Measurements from ENCODE around the gene DNAJC22.
"Not testable (repeated sequence)": the region's sequence is repeated elsewhere in the genome, so short reads cannot be mapped to it uniquely, and the experiment has no call there.

Gene DNAJC22

DNA sequence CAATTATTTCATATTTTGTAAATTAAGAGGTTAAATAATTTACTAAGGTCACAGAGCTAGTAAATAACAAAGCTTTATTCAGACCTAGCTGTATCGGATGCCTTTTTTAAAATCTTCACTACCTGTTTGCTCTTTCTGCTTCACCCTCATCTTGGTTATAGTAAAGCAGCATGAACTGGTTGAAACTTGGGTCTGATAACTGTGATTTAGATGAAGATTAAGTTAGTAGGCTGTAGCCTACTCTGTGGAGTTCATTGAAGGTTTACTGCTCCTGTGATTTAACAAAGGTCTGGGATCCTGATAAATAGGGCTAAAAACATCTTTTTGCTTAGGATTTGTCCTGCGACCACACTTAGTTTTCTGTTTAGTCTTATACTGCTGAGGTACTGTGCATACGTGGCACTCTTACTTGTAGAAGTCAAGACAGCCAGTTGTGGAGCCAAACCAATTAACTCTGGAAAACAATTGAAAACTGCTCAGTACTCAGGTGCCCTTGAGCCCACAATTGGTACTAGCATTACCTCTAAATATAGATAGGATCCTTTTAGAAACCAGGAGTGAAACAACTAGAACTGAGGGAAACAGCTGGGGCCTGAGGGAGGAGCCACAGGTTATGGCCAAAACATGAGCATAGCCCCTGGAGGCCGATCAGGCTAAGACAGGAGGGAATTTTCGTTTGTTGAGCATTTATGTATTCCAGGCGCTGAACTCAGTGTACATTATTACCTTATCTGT, 22.9 kb downstream of the DNAJC22 start:
- DNase-seq, result no peak

- no peak for DNase-seq
These were observed 23.9 kb downstream of the DNAJC22 start for GRCh38 chr12:49370539-49370938.

GRCh38 chr12:49375406-49375805, 28.7 kb downstream of the DNAJC22 start:
- no peak for DNase-seq

- DNase-seq, result no peak
These were observed 30.7 kb downstream of the DNAJC22 start for GRCh38 chr12:49377386-49377785.

DNA sequence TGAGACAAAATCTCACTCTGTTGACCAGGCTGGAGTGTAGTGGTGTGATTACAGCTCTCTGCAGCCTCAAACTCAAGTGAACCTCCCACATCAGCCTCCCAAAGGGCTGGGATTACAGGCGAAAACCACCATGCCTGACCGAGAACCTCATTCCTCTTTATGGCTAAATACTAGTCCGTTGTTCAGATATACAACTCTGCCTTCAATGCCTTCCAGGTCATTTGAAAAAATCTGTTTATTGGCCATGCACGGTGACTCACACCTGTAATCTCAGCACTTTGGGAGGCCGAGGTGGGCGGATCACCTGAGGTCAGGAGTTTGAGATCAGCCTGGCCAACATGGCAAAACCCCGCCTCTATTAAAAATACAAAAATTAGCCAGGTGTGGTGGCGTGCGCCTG, 33.5 kb downstream of the DNAJC22 start:
- not testable (repeated sequence) for DNase-seq

- DNase-seq, result peak in 3 of 51 donors; percentile 2 to 10 (median 9)
These were observed 42.1 kb downstream of the DNAJC22 start for GRCh38 chr12:49388682-49389386.

DNA sequence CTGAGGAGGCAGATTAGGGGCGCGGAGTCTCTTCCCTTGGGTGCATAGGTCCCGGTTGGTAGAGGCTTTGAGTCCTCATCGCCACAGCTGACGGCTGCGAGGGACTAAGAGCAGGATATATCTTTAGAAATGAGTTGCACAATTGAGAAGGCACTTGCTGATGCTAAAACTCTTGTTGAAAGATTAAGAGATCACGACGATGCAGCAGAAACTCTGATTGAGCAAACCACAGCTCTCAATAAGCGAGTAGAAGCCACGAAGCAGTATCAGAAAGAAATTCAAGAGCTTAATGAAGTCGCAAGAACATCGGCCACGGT, 42.7 kb downstream of the DNAJC22 start:
- DNase-seq, result no peak

DNA sequence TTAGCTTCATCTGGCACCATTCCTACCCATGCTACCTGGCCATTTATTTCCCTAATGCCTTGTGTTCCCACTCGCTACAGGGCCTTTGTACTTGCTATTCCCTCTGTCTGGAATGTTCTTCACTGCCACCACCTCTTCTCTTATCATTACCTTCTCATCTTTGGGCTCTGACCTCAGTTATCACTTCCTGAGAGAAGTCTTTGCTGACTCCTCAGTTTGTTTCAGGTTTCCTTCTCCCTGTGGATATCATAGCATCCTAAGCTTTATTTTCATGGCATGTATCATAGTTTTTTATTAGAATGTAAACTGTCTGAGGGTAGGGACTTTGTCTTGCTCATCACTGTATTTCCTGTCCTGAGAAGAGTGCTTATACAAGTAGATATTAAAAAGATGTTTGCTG, 50.3 kb downstream of the DNAJC22 start:
- no peak for DNase-seq

DNA sequence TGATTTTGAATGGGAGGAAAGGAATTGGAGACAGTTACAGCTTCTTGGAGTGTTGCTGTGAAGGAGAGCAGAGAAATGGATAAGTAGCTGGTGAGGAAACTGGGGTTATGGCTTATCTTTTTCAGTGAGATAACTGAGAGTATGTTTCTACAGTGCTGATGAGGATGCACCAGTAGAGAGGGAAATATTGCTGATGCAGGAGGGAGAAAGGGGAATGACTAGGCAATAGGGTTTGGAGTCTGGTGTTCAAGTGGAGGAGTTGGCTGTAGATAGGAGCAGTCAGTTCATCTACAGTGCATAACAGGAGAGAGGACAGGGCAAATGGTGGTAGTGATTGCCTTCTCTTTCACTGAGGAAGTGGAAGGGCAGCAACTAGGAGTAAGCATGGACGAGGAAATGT, 53.6 kb downstream of the DNAJC22 start:
- no peak for DNase-seq

Measured in hypothalamus (tissue), 51 donors.